TTC549 (cell line): ENCODE measurements around the gene FNDC11.
"Not testable (repeated sequence)": the region's sequence is repeated elsewhere in the genome, so short reads cannot be mapped to it uniquely, and the experiment has no call there.

ENCODE experiments used
- FAIRE-seq: peaks from 2 replicates; lab custom pipeline; 2012; peaks lifted over from hg19 to GRCh38; lab: Jason Lieb, UNC

Gene FNDC11

GRCh38 chr20:63554361-63555278 lies 661 bp downstream of the FNDC11 start:
- FAIRE-seq: no peak

DNA sequence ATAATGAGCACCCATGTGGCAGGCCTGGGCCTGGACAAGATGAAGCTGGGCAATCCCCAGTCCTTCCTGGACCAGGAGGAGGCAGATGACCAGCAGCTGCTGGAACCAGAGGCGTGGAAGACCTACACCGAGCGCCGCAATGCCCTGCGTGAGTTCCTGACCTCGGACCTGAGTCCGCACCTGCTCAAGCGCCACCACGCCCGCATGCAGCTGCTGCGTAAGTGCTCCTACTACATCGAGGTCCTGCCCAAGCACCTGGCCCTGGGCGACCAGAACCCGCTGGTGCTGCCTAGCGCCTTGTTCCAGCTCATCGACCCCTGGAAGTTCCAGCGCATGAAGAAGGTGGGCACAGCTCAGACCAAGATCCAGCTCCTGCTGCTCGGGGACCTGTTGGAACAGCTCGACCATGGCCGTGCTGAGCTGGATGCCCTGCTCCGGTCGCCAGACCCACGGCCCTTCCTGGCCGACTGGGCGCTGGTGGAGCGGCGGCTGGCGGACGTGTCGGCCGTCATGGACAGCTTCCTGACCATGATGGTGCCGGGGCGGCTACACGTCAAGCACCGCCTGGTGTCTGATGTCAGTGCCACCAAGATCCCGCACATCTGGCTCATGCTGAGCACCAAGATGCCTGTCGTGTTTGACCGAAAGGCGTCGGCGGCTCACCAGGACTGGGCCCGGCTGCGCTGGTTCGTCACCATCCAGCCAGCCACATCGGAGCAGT lies 1.9 kb downstream of the FNDC11 start:
- FAIRE-seq: no peak

DNA sequence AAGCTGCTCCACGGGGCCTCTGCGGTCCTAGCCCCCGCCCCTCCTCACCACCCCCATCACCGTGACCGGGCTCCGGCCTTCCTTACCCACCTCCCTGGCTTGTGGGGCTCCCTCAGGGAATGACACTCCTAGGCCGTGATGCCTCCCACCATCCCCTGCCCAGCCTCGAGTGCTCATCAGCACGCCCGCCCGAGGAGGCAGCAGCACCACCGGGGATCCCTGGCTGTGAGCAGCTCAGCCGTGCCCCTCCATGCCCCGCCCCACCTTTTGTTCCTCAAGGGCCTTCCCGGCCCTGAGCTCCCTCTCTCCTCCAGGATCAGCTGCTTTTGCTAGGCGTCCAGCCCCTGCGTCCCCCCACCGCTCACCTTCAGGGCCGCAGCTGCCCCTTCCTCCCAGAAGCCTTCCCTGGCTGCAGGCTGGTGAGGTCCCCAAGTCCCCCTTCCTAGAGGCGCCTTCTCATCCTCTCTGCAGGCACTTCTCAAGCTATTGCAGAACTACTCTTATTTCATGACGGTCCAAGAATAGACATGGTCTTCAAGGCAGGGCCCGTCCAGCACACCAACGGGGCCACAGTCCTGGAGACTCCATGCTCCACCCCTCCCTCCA lies 3.0 kb downstream of the FNDC11 start:
- FAIRE-seq: no peak

DNA sequence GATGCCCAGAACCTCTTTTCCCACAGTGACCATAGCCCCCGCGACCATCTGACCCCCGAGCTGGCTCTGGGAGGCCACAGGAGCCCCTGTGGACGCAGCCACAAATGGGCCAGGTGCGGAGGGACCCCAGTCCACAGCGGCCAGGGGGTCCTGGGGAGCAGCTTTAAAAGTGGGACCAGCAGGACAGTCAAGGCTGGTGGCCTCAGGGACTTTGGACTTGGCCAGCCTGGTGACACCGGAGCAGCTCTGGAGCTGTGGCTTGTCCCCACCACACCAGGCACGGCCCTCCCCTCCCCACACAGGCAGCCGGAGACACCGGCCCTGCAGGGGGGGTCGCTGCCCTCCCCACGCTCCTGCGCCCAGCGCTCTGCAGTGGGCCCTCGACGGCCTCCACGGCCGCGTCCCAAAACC lies 3.5 kb downstream of the FNDC11 start:
- FAIRE-seq: no peak

GRCh38 chr20:63558804-63559484 lies 5.0 kb downstream of the FNDC11 start:
- no peak for FAIRE-seq

DNA sequence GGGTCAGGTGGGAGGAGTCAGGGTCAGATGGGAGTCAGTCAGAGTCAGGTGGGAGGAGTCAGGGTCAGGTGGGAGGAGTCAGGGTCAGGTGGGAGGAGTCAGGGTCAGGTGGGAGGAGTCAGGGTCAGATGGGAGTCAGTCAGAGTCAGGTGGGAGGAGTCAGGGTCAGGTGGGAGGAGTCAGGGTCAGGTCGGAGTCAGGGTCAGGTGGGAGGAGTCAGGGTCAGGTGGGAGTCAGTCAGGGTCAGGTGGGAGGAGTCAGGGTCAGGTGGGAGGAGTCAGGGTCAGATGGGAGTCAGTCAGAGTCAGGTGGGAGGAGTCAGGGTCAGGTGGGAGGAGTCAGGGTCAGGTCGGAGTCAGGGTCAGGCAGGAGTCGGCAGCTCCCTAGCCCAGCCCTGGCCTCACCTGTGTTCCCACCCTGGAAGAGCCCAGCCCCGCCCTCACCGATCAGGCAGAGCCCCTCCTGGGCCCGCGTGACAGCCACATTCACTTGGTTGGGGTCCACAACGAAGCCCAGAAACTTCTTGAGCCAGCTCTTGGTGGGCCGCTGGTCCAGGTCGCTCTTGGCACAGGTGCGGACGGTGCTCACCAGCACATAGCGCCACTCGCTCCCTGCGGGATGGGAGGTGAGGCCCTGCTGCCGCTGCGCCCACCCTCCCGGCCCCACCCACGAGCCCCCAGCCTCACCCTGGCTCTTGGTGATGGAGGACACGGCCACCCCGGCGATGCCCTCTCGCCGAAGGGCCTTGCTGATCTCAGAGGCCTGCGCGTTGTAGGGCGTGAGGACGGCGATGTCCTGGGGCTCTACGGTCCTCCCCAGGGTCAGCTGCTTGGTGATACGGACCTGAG lies 5.8 kb downstream of the FNDC11 start:
- not testable (repeated sequence) for FAIRE-seq

- no peak for FAIRE-seq
These were observed 6.4 kb downstream of the FNDC11 start for GRCh38 chr20:63560333-63560805.

- no peak for FAIRE-seq
These were observed 7.1 kb downstream of the FNDC11 start for GRCh38 chr20:63560856-63561609.

GRCh38 chr20:63561624-63562396 lies 7.9 kb downstream of the FNDC11 start:
- FAIRE-seq: no peak

DNA sequence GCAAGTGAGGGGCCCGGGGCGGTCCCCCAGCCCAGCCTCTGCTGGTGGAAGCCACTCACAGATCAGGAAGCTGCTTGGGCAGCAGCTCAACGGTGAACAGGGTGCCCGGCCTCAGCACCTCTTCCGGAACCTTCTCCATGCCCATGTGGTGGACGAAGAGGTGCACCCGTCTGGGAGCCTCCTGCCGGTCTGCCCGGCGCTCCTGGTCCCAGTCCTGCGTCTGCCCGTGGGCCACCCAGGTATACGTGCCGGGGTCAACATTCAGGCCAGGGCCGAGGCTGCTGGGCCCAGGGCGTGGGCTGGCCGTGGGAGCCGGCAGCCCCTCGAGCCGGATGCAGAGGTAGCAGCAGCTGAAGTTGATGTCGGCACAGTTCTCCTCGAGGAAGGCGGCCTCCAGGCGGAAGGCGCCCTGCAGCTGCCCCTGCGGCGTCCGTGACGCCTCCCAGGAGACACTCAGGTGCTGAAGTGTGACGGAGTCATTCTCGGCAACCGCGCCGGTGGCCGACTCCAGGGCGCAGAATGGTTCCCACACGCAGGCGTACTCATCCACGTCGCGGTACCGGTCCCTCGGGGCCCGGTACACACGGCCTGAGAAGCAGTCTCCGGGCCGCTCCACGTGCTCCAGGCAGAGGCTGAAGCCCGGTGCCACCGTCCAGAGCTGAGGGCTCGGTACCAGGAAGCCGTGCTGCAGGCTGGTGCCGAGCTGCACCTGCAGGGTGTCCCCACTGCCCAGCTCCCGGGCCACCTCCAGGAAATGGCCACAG lies 8.7 kb downstream of the FNDC11 start:
- no peak for FAIRE-seq

DNA sequence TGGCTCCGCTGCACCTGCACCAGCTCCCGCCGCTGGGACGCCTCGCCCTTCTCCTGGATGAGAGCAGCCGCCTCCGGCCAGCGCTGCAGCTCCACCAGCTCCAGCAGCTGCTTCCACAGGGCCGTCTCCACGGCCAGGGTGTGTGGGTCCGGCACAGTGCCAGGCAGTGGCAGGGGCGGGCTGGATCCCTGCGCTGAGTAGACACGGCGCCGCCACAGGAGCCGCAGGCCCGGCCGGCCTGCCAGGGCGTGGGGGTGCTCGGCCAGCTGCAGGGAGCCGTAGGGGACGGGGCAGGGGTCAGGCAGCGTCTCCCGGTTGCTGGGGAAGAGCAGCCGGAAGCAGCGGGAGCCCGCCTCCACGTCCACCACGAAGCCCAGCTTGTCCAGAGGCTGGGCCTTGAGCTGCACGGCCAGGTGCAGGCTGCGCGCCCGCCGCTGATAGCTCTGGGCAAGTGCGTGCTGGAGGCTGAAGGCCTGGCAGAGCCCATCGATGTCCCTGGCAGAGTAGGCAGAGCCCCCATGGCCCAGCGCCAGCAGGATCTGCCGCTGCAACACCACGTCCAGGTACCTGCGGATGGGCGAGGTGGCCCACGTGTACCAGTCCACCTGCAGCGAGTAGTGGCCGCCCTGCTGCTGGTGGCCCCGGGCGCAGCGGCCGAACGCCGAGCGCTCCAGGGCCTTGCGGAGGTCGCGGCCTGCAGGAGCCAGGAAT lies 9.4 kb downstream of the FNDC11 start:
- FAIRE-seq: no peak

DNA sequence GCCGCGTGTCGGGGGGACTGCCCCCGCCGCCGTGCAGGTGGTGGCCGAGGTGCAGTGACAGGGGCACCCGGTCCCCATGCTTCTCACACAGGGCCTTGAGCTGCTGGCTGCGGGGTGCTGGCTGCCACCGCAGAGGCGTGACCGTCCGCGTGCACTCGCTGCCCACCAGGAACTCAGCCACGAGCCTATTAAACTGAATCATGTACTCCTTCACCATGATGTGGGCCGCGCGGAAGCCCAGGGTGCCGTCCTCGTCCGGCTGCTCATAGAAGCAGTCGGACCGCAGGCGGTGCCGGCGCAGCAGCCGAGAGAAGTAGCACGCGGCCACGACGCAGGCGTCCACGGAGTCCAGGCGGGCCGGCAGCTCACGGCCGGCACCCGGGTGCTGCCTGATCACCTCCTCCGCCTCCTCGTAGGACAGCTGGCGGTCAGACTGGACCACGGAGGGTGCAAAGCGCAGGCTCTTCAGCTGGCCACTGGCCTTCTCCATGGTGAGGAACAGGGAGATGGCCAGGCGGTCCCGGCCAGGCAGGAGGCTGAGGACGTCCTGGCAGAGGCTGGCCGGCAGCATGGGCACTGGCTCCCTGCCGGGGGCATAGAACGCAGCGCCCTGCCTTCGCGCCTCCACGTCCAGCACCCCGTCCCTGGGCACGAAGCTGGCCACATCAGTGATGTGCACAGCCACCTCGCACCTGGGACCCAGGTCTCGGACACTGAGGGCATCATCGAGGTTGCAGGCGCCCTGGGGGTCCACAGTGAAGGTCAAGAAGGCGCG lies 10.3 kb downstream of the FNDC11 start:
- FAIRE-seq: no peak

DNA sequence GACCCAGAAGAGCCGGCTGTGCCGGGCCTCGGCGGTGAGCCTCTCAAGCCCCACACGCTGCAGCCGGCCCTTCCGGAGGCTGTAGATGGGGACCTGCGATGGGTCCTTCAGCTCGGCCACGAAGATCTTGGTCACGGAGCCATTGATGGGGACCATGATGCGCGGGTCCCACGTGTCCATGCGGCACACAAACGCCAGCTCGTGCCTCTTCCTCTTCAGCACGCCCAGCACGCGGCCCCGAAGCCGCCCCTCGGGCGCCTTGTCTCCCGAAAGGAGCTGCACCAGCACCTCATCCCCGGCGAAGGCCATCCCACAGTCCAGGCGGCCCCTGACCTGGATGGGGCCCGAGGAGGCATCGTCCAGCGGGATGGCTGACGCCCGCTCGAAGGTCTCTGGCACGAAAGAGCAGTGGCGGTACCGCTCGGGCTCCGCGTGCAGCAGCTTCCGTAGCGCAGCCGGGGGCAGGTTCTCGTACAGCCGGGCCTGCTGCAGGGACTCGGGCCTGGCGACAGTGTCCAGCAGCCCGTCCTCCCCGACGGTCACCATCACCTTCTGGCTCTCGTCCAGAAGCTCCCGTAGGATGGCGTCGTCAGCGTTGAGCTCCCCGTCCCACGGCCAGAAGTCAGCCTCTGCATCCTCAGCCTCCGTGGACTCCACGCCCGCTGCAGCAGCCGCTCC lies 11.2 kb downstream of the FNDC11 start:
- no peak for FAIRE-seq

DNA sequence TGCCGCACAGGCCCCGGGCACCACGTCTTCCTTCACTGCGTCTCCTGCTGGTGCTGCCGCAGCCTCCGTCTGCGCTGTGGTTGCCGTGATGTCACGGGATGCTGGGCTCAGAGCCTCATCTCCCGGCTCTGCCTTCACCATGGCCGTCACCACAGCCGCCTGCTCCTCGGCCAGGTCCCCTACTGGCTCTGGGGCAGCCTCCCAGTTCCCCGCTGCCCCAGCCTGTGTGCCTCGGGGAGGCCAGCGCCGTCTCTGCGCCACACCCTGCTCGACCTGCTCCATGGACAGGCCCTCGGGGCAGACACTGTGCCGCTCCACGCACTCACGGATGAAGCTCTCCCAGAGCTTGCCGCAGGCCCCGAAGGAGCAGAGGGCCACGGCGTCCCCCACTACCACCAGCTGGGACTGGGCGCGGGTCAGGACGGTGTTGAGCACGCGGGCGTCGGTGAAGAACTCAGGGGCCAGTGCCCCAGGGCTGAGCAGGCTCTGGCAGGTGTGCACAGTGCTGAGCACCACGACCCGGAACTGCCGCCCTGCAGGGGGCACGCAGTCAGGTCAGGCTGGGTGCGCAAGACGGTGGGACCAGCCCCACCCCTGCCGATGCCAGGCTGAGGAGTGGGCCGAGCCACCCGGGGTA lies 11.9 kb downstream of the FNDC11 start:
- FAIRE-seq: no peak

- no peak for FAIRE-seq
These were observed 12.6 kb downstream of the FNDC11 start for GRCh38 chr20:63566395-63567135.

- no peak for FAIRE-seq
These were observed 13.1 kb downstream of the FNDC11 start for GRCh38 chr20:63567136-63567385.
